ENCODE measurements around the gene TYRP1.

TYRP1 gene

GRCh38 chr9:12730927-12731326 is 37.7 kb downstream of the TYRP1 start:
- DNase-seq (ENCODE audit: low spot score), result no peak

GRCh38 chr9:12732971-12733370 is 39.8 kb downstream of the TYRP1 start:
- DNase-seq (ENCODE audit: low spot score), result no peak

GRCh38 chr9:12735665-12736064 is 42.5 kb downstream of the TYRP1 start:
- DNase-seq (ENCODE audit: low spot score), result no peak

- DNase-seq (ENCODE audit: low spot score), result no peak
These were observed 44.7 kb downstream of the TYRP1 start for GRCh38 chr9:12737871-12738270.

- DNase-seq (ENCODE audit: low spot score), result no peak
These were observed 45.9 kb downstream of the TYRP1 start for GRCh38 chr9:12739014-12739652.

GRCh38 chr9:12740845-12741244 is 47.7 kb downstream of the TYRP1 start:
- no peak for DNase-seq (ENCODE audit: low spot score)

GRCh38 chr9:12748016-12748415 is 54.8 kb downstream of the TYRP1 start:
- no peak for DNase-seq (ENCODE audit: low spot score)

- no peak for DNase-seq (ENCODE audit: low spot score)
These were observed 55.8 kb downstream of the TYRP1 start for GRCh38 chr9:12748954-12749353.

GRCh38 chr9:12753931-12754330 is 60.7 kb downstream of the TYRP1 start:
- DNase-seq (ENCODE audit: low spot score), result no peak

GRCh38 chr9:12759761-12760160 is 66.6 kb downstream of the TYRP1 start:
- no peak for DNase-seq (ENCODE audit: low spot score)

Measured in SW480 (cell line).